EH (cell line): ENCODE measurements around the gene FAHD2B.
"Not testable (repeated sequence)": the region's sequence is repeated elsewhere in the genome, so short reads cannot be mapped to it uniquely, and the experiment has no call there.

Source experiments
- DNase-seq: peaks from one replicate; pipeline ENCODE4 v3.0.0-alpha.2; 2015; ENCODE audit warnings: low read depth

FAHD2B gene

GRCh38 chr2:97067279-97068004 is 27.2 kb downstream of the FAHD2B start:
- no peak for DNase-seq

DNA sequence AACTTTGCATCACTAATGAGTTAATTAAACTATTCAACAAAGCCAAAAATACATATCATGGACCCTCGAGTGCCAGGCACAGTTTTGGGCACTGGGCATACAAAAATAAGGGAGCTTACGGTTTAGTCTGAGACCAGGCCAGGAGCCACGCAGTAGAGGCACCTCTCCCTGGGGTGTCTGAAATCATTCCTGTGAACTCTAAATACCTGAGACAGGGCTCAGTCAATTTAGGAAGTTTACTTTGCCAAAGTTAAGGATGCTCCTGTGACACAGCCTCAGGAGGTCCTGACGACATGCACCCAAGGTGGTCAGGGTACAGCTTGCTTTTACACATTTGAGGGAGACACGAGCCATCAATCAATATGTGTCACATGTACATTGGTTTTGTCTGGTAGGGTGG is 28.7 kb downstream of the FAHD2B start:
- DNase-seq: not testable (repeated sequence)

- DNase-seq: not testable (repeated sequence)
Measured at GRCh38 chr2:97062020-97062419, 32.7 kb downstream of the FAHD2B start.

DNA sequence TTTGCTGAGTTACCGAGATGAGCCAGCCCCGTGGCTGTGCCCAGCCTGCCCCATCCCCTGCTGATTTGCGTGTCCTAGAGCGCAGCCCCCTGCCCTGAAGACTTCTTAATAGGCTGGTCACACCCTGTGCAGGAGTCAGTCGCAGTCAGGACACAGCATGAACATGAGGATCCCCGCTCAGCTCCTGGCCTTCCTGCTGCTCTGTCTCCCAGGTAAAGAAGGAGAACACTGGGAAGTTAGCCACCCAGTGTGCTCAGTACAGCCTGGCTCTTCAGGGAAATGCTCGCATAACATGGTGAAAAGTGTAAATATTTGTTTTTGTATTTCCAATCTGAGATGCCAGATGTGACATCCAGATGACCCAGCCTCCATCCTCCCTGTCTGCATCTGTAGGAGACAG is 34.9 kb downstream of the FAHD2B start:
- DNase-seq: not testable (repeated sequence)

- not testable (repeated sequence) for DNase-seq
Measured at GRCh38 chr2:97056150-97056549, 38.5 kb downstream of the FAHD2B start.

- not testable (repeated sequence) for DNase-seq
Measured at GRCh38 chr2:97050032-97050431, 44.6 kb downstream of the FAHD2B start.

- not testable (repeated sequence) for DNase-seq
Measured at GRCh38 chr2:97048448-97048847, 46.2 kb downstream of the FAHD2B start.

- DNase-seq: not testable (repeated sequence)
Measured at GRCh38 chr2:97046676-97047075, 48.0 kb downstream of the FAHD2B start.

GRCh38 chr2:97045895-97046499 is 48.7 kb downstream of the FAHD2B start:
- DNase-seq: not testable (repeated sequence)
